GM19025 (cell line): Measurements from ENCODE around the gene RNF152.

Experiments
- ATAC-seq: cut with Tn5 transposase; IDR thresholded peaks from one replicate; pipeline ENCODE4 v1.9.1; 2021; ENCODE audit warnings: mild to moderate bottlenecking, low read depth, moderate library complexity; ENCODE audit not compliant: unreplicated experiment

RNF152 gene

GRCh38 chr18:61765097-61765496 lies 127.7 kb downstream of the RNF152 start:
- no peak for ATAC-seq

GRCh38 chr18:61764381-61764780 lies 128.4 kb downstream of the RNF152 start:
- no peak for ATAC-seq

- no peak for ATAC-seq
Observed at GRCh38 chr18:61761875-61762274, 130.9 kb downstream of the RNF152 start.
